ENCODE measurements around the gene CDK19. TPM values are rescaled to one million over a fixed set of nuclear protein-coding genes. Genes with fewer than 3 reads are reported as not detected.
A peak's percentile ranks its signal among the peaks of the same experiment; 100 is the strongest.

Gene CDK19
- total and polyA plus RNA-seq, 2 of the 13 experiments (the other 11 are each of a cell fraction or from before 2014, with no cell fraction given), result 13.4 to 27.0 TPM

GRCh38 chr6:110703906-110704594, 111.2 kb downstream of the CDK19 start (continued):
- TF ChIP-seq NFE2L2 (IDR thresholded peaks at IDR 0.05; ENCODE audit: low read length), result no peak
- TF ChIP-seq HNRNPH1 (optimal IDR thresholded peaks at IDR 0.05; ENCODE audit: low read depth, low read length), result no peak
- peak; percentile 77 for TF ChIP-seq HNF1A (IDR thresholded peaks at IDR 0.05; ENCODE audit: low read depth)
- TF ChIP-seq HNF1A (CRISPR knock-in tag; IDR thresholded peaks at IDR 0.05; ENCODE audit: borderline replicate concordance), result peak; percentile 67; the same call in 1 of the 2 replicates
- TF ChIP-seq ZNF224 (CRISPR knock-in tag; IDR thresholded peaks at IDR 0.05), result no peak
- TF ChIP-seq CBX5 (CRISPR knock-in tag; IDR thresholded peaks at IDR 0.05; ENCODE audit: borderline replicate concordance), result no peak
- peak; percentile 91 for TF ChIP-seq ZFP1 (CRISPR knock-in tag; IDR thresholded peaks at IDR 0.05)
- no peak for TF ChIP-seq ZNF468 (CRISPR knock-in tag; IDR thresholded peaks at IDR 0.05)
- TF ChIP-seq ZNF670 (CRISPR knock-in tag; IDR thresholded peaks at IDR 0.05; ENCODE audit: borderline replicate concordance), result 0 out of 2 replicates have a peak, but pooled peaks have one; percentile 47
- TF ChIP-seq ZNF569 (CRISPR knock-in tag; IDR thresholded peaks at IDR 0.05; ENCODE audit: borderline replicate concordance), result no peak
- no peak for TF ChIP-seq CENPBD1 (CRISPR knock-in tag; IDR thresholded peaks at IDR 0.05; ENCODE audit: borderline replicate concordance, low read depth)
- peak; percentile 69; the same call in 1 of the 2 replicates for TF ChIP-seq MEIS2 (CRISPR knock-in tag; IDR thresholded peaks at IDR 0.05)
- TF ChIP-seq NONO (IDR thresholded peaks at IDR 0.05), result no peak
- peak; percentile 53; the same call in 1 of the 2 replicates for TF ChIP-seq NONO (CRISPR knock-in tag; conservative IDR thresholded peaks at IDR 0.05)
- TF ChIP-seq HOXD1 (CRISPR knock-in tag; IDR thresholded peaks at IDR 0.05), result peak; percentile 81; the same call in 1 of the 2 replicates
- TF ChIP-seq SALL1 (CRISPR knock-in tag; IDR thresholded peaks at IDR 0.05), result peak; percentile 76; the same call in 1 of the 2 replicates
- peak; percentile 78 for TF ChIP-seq FOXA1 (IDR thresholded peaks at IDR 0.05)
- peak; percentile 95 for TF ChIP-seq FOXA1 (CRISPR knock-in tag; IDR thresholded peaks at IDR 0.05)
- TF ChIP-seq ZFP36 (IDR thresholded peaks at IDR 0.05; ENCODE audit: borderline replicate concordance, low read depth, low read length, partially characterized antibody), result no peak
- no peak for TF ChIP-seq HIVEP1 (CRISPR knock-in tag; IDR thresholded peaks at IDR 0.05)
- TF ChIP-seq ZNF282 (IDR thresholded peaks at IDR 0.05; ENCODE audit: partially characterized antibody), result no peak
- TF ChIP-seq SALL2 (CRISPR knock-in tag; IDR thresholded peaks at IDR 0.05), result peak; percentile 44; the same call in 1 of the 2 replicates
- no peak for TF ChIP-seq MAFG (CRISPR knock-in tag; IDR thresholded peaks at IDR 0.05)
- peak; percentile 99 for TF ChIP-seq ARID5B (CRISPR knock-in tag; IDR thresholded peaks at IDR 0.05)

Data from HepG2 (cell line).